Measurements from ENCODE around the gene KCNJ6.

KCNJ6 gene

GRCh38 chr21:37811711-37812110 lies 104.5 kb downstream of the KCNJ6 start:
- DNase-seq, result no peak

- no peak for DNase-seq
These were observed 108.0 kb downstream of the KCNJ6 start for GRCh38 chr21:37808261-37808660.

GRCh38 chr21:37805266-37805665 lies 111.0 kb downstream of the KCNJ6 start:
- no peak for DNase-seq

GRCh38 chr21:37804001-37804400 lies 112.3 kb downstream of the KCNJ6 start:
- DNase-seq, result no peak

- DNase-seq, result no peak
These were observed 113.1 kb downstream of the KCNJ6 start for GRCh38 chr21:37803101-37803651.

- DNase-seq, result no peak
These were observed 115.7 kb downstream of the KCNJ6 start for GRCh38 chr21:37800456-37801061.

GRCh38 chr21:37800057-37800455 lies 116.2 kb downstream of the KCNJ6 start:
- no peak for DNase-seq

GRCh38 chr21:37799211-37800056 lies 116.8 kb downstream of the KCNJ6 start:
- no peak for DNase-seq

- DNase-seq, result no peak
These were observed 118.9 kb downstream of the KCNJ6 start for GRCh38 chr21:37797403-37797802.

- no peak for DNase-seq
These were observed 120.2 kb downstream of the KCNJ6 start for GRCh38 chr21:37796011-37796410.

- no peak for DNase-seq
These were observed 122.6 kb downstream of the KCNJ6 start for GRCh38 chr21:37793660-37794059.

GRCh38 chr21:37792046-37792445 lies 124.2 kb downstream of the KCNJ6 start:
- DNase-seq, result no peak

- DNase-seq, result no peak
These were observed 125.4 kb downstream of the KCNJ6 start for GRCh38 chr21:37790905-37791304.

GRCh38 chr21:37788503-37788902 lies 127.8 kb downstream of the KCNJ6 start:
- no peak for DNase-seq

GRCh38 chr21:37787456-37787855 lies 128.8 kb downstream of the KCNJ6 start:
- no peak for DNase-seq

GRCh38 chr21:37784591-37785318 lies 131.5 kb downstream of the KCNJ6 start:
- DNase-seq, result no peak

- no peak for DNase-seq
These were observed 133.2 kb downstream of the KCNJ6 start for GRCh38 chr21:37783016-37783415.

- DNase-seq, result no peak
These were observed 135.0 kb downstream of the KCNJ6 start for GRCh38 chr21:37780991-37781983.

- DNase-seq, result no peak
These were observed 145.1 kb downstream of the KCNJ6 start for GRCh38 chr21:37771181-37771580.

GRCh38 chr21:37770461-37770860 lies 145.8 kb downstream of the KCNJ6 start:
- DNase-seq, result no peak

GRCh38 chr21:37769656-37770055 lies 146.6 kb downstream of the KCNJ6 start:
- no peak for DNase-seq

- DNase-seq, result no peak
These were observed 148.3 kb downstream of the KCNJ6 start for GRCh38 chr21:37767984-37768383.
